WTC11 (cell line): ENCODE results near the gene ZNF775. TPM values are rescaled to one million over a fixed set of nuclear protein-coding genes. Genes with fewer than 3 reads are reported as not detected.

ENCODE experiments used
- ATAC-seq: fragments of 200-7000 bp; cut with Tn5 transposase; 2 replicates; pipeline ENCODE4 v1.10.0; 2021; ENCODE audit warnings: mild to moderate bottlenecking, moderate library complexity
- CTCF ChIA-PET: fragments of 300-600 bp; sonication (Branson Sonifier 250); formaldehyde crosslinking; loops from one replicate; lab custom pipeline; 2021; ENCODE audit warnings: antibody characterized with exemption; lab: Charles Lee
- POLR2A ChIA-PET: fragments of 350-600 bp; sonication (Branson Sonifier 250); formaldehyde crosslinking; loops from one replicate; lab custom pipeline; 2021; ENCODE audit warnings: antibody characterized with exemption; lab: Charles Lee
- DNase-seq: peaks from one replicate; pipeline ENCODE4 v3.0.0; 2021; ENCODE audit warnings: low spot score
- H3K27ac Mint-ChIP-seq: 2 replicates; pipeline ENCODE4 v1.8.0; 2021; ENCODE audit warnings: mixed read lengths
- H3K27me3 Mint-ChIP-seq: 2 replicates; pipeline ENCODE4 v1.8.0; 2021; ENCODE audit warnings: low read depth, mild to moderate bottlenecking, moderate library complexity, mixed read lengths
- H3K36me3 Mint-ChIP-seq: 2 replicates; pipeline ENCODE4 v1.8.0; 2021; ENCODE audit warnings: mixed read lengths
- H3K4me1 Mint-ChIP-seq: 2 replicates; pipeline ENCODE4 v1.8.0; 2022; ENCODE audit warnings: mixed read lengths
- H3K4me3 Mint-ChIP-seq: 2 replicates; pipeline ENCODE4 v1.8.0; 2021; ENCODE audit warnings: mild to moderate bottlenecking, moderate library complexity, mixed read lengths
- H3K9me3 Mint-ChIP-seq: 2 replicates; pipeline ENCODE4 v1.8.0; 2021; ENCODE audit warnings: mixed read lengths
- ELF4 ChIP-seq: sonication (generic); formaldehyde crosslinking; IDR thresholded peaks from 2 replicates; pipeline ENCODE4 v1.8.1; 2022; ENCODE audit warnings: low read depth, mild to moderate bottlenecking, moderate library complexity, missing genetic modification reagents
- ETV6 ChIP-seq: sonication (generic); formaldehyde crosslinking; IDR thresholded peaks from 2 replicates; pipeline ENCODE4 v1.8.1; 2022; ENCODE audit warnings: mild to moderate bottlenecking, missing genetic modification reagents
- GABPB1 ChIP-seq: sonication (generic); formaldehyde crosslinking; IDR thresholded peaks from 2 replicates; pipeline ENCODE4 v1.8.1; 2023; ENCODE audit warnings: mild to moderate bottlenecking, missing genetic modification reagents
- GRHL2 ChIP-seq: fragments of 250-450 bp; sonication (Bioruptor Pico); IDR thresholded peaks from 2 replicates; pipeline ENCODE4 v1.8.0; 2022; ENCODE audit warnings: mild to moderate bottlenecking, moderate library complexity; ENCODE audit not compliant: insufficient replicate concordance, severe bottlenecking
- HMGA2 ChIP-seq: fragments of 250-450 bp; sonication (Bioruptor Pico); IDR thresholded peaks from 2 replicates; pipeline ENCODE4 v1.4.0; 2021; ENCODE audit warnings: mild to moderate bottlenecking, moderate library complexity
- MXD4 ChIP-seq: fragments of 250-450 bp; sonication (Bioruptor Pico); IDR thresholded peaks from 2 replicates; pipeline ENCODE4 v1.8.0; 2021; ENCODE audit warnings: mild to moderate bottlenecking, moderate library complexity, borderline replicate concordance
- NFATC4 ChIP-seq: fragments of 250-450 bp; sonication (Bioruptor Pico); IDR thresholded peaks from 2 replicates; pipeline ENCODE4 v1.9.0; 2021; ENCODE audit warnings: mild to moderate bottlenecking
- NFE2L1 ChIP-seq: sonication (generic); formaldehyde crosslinking; IDR thresholded peaks from 2 replicates; pipeline ENCODE4 v1.8.1; 2023; ENCODE audit warnings: missing genetic modification reagents
- OVOL2 ChIP-seq: fragments of 250-450 bp; sonication (Bioruptor Pico); IDR thresholded peaks from 2 replicates; pipeline ENCODE4 v1.9.0; 2021; ENCODE audit warnings: mild to moderate bottlenecking, borderline replicate concordance
- PREB ChIP-seq: sonication (generic); formaldehyde crosslinking; IDR thresholded peaks from 2 replicates; pipeline ENCODE4 v1.8.1; 2022; ENCODE audit warnings: mild to moderate bottlenecking, missing genetic modification reagents, moderate library complexity, borderline replicate concordance
- SMAD3 ChIP-seq: sonication (generic); formaldehyde crosslinking; IDR thresholded peaks from 2 replicates; pipeline ENCODE4 v1.8.0; 2022; ENCODE audit warnings: missing genetic modification reagents, mild to moderate bottlenecking, borderline replicate concordance
- TEAD4 ChIP-seq: sonication (generic); formaldehyde crosslinking; IDR thresholded peaks from 2 replicates; pipeline ENCODE4 v1.8.0; 2022; ENCODE audit warnings: mild to moderate bottlenecking, missing genetic modification reagents
- USF1 ChIP-seq: sonication (generic); formaldehyde crosslinking; IDR thresholded peaks from 2 replicates; pipeline ENCODE4 v1.8.0; 2022; ENCODE audit warnings: mild to moderate bottlenecking, missing genetic modification reagents
- ZNF232 ChIP-seq: sonication (generic); formaldehyde crosslinking; IDR thresholded peaks from 2 replicates; pipeline ENCODE4 v1.8.0; 2022; ENCODE audit warnings: mild to moderate bottlenecking, missing genetic modification reagents
- ZNF263 ChIP-seq: sonication (generic); formaldehyde crosslinking; IDR thresholded peaks from 2 replicates; pipeline ENCODE4 v1.8.1; 2022; ENCODE audit warnings: low read depth, mild to moderate bottlenecking, moderate library complexity, missing genetic modification reagents
- ZNF423 ChIP-seq: fragments of 250-450 bp; sonication (Bioruptor Pico); IDR thresholded peaks from 2 replicates; pipeline ENCODE4 v2.1.2; 2022; ENCODE audit warnings: mild to moderate bottlenecking, moderate library complexity
- total RNA-seq: library from RNA; stranded (reverse); gene quantifications from 3 replicates; pipeline ENCODE4 v1.2.3, GENCODE V29; 2021
- TF ChIP-seq, protein P1 (sequence below): sonication (generic); formaldehyde crosslinking; IDR thresholded peaks from 2 replicates; pipeline ENCODE4 v1.8.1; 2023; ENCODE audit warnings: mild to moderate bottlenecking, missing genetic modification reagents, moderate library complexity
- TF ChIP-seq, protein P2 (sequence below): sonication (generic); formaldehyde crosslinking; conservative IDR thresholded peaks from 2 replicates; pipeline ENCODE4 v1.8.1; 2022; ENCODE audit warnings: mild to moderate bottlenecking, missing genetic modification reagents
- TF ChIP-seq, protein P3 (sequence below): sonication (generic); formaldehyde crosslinking; IDR thresholded peaks from 2 replicates; pipeline ENCODE4 v1.8.1; 2023; ENCODE audit warnings: mild to moderate bottlenecking, missing genetic modification reagents, borderline replicate concordance
- TF ChIP-seq, protein P4 (sequence below): sonication (generic); formaldehyde crosslinking; IDR thresholded peaks from 2 replicates; pipeline ENCODE4 v1.8.1; 2023; ENCODE audit warnings: mild to moderate bottlenecking, missing genetic modification reagents, moderate library complexity

ZNF775 gene
- total RNA-seq, 1 experiment from 2014 or later, result 25.4 TPM

GRCh38 chr7:150369748-150370501 is 9.2 kb upstream of the ZNF775 start:
- TF ChIP-seq SMAD3 (CRISPR knock-in tag) (no peak), USF1 (CRISPR knock-in tag) (no peak), ZNF232 (CRISPR knock-in tag) (no peak), ETV6 (CRISPR knock-in tag) (no peak), TEAD4 (CRISPR knock-in tag) (no peak), NFATC4 (CRISPR knock-in tag) (no peak), OVOL2 (CRISPR knock-in tag) (no peak), ZNF263 (no peak), GABPB1 (CRISPR knock-in tag) (no peak), NFE2L1 (CRISPR knock-in tag) (no peak), ZNF423 (CRISPR knock-in tag) (no peak), MXD4 (CRISPR knock-in tag) (no peak), GRHL2 (CRISPR knock-in tag) (no peak), HMGA2 (no peak), ELF4 (CRISPR knock-in tag) (no peak), PREB (CRISPR knock-in tag) (no peak)
- TF ChIP-seq, protein P1, sequence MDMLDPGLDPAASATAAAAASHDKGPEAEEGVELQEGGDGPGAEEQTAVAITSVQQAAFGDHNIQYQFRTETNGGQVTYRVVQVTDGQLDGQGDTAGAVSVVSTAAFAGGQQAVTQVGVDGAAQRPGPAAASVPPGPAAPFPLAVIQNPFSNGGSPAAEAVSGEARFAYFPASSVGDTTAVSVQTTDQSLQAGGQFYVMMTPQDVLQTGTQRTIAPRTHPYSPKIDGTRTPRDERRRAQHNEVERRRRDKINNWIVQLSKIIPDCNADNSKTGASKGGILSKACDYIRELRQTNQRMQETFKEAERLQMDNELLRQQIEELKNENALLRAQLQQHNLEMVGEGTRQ (CRISPR knock-in tag), result no peak
- TF ChIP-seq, protein P2, sequence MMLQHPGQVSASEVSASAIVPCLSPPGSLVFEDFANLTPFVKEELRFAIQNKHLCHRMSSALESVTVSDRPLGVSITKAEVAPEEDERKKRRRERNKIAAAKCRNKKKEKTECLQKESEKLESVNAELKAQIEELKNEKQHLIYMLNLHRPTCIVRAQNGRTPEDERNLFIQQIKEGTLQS, result no peak
- TF ChIP-seq, protein P3, sequence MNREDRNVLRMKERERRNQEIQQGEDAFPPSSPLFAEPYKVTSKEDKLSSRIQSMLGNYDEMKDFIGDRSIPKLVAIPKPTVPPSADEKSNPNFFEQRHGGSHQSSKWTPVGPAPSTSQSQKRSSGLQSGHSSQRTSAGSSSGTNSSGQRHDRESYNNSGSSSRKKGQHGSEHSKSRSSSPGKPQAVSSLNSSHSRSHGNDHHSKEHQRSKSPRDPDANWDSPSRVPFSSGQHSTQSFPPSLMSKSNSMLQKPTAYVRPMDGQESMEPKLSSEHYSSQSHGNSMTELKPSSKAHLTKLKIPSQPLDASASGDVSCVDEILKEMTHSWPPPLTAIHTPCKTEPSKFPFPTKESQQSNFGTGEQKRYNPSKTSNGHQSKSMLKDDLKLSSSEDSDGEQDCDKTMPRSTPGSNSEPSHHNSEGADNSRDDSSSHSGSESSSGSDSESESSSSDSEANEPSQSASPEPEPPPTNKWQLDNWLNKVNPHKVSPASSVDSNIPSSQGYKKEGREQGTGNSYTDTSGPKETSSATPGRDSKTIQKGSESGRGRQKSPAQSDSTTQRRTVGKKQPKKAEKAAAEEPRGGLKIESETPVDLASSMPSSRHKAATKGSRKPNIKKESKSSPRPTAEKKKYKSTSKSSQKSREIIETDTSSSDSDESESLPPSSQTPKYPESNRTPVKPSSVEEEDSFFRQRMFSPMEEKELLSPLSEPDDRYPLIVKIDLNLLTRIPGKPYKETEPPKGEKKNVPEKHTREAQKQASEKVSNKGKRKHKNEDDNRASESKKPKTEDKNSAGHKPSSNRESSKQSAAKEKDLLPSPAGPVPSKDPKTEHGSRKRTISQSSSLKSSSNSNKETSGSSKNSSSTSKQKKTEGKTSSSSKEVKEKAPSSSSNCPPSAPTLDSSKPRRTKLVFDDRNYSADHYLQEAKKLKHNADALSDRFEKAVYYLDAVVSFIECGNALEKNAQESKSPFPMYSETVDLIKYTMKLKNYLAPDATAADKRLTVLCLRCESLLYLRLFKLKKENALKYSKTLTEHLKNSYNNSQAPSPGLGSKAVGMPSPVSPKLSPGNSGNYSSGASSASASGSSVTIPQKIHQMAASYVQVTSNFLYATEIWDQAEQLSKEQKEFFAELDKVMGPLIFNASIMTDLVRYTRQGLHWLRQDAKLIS (CRISPR knock-in tag), result no peak
- TF ChIP-seq, protein P4, sequence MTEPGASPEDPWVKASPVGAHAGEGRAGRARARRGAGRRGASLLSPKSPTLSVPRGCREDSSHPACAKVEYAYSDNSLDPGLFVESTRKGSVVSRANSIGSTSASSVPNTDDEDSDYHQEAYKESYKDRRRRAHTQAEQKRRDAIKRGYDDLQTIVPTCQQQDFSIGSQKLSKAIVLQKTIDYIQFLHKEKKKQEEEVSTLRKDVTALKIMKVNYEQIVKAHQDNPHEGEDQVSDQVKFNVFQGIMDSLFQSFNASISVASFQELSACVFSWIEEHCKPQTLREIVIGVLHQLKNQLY (CRISPR knock-in tag), result no peak
- peaks cover 29% of the 10 kb centered on the region for H3K36me3 Mint-ChIP-seq
- ATAC-seq, result no peak
- ChIA-PET POLR2A (interaction anchor here (0.7 to 2.5 kb wide), 10 partner anchors 8 to 47 kb away, joined by 3 to 29 read pairs (median 5); partner anchors contain the start of genes ACTR3C and LRRC61), CTCF (interaction anchor here (0.7 to 2.2 kb wide), 7 partner anchors 8 to 37 kb away, joined by 3 to 16 read pairs (median 4); a partner anchor contains a TSS)
- DNase-seq, result peak; percentile 11
- no peaks in the 10 kb centered on the region for H3K9me3 Mint-ChIP-seq
- H3K4me1 Mint-ChIP-seq, result peaks cover 58% of the 10 kb centered on the region
- H3K27ac Mint-ChIP-seq, result peak overlapping the region; percentile 99
- no peaks in the 10 kb centered on the region for H3K27me3 Mint-ChIP-seq
- H3K4me3 Mint-ChIP-seq, result peak overlapping the region; percentile 91
